HG03457 (cell line): ENCODE measurements around the gene LAMA3.

Source experiments
- ATAC-seq: cut with Tn5 transposase; IDR thresholded peaks from one replicate; pipeline ENCODE4 v1.9.1; 2021; ENCODE audit warnings: moderate number of reproducible peaks; ENCODE audit not compliant: unreplicated experiment

LAMA3 gene

GRCh38 chr18:23814991-23815614 lies 125.8 kb downstream of the LAMA3 start:
- ATAC-seq = no peak

- no peak for ATAC-seq
Measured at GRCh38 chr18:23816021-23816420, 126.8 kb downstream of the LAMA3 start.

- no peak for ATAC-seq
Measured at GRCh38 chr18:23816740-23817139, 127.5 kb downstream of the LAMA3 start.

GRCh38 chr18:23819001-23819400 lies 129.7 kb downstream of the LAMA3 start:
- ATAC-seq = no peak

- no peak for ATAC-seq
Measured at GRCh38 chr18:23822590-23823385, 133.5 kb downstream of the LAMA3 start.

- ATAC-seq = no peak
Measured at GRCh38 chr18:23824240-23824639, 135.0 kb downstream of the LAMA3 start.

- ATAC-seq = no peak
Measured at GRCh38 chr18:23824669-23825068, 135.4 kb downstream of the LAMA3 start.

GRCh38 chr18:23825496-23825895 lies 136.2 kb downstream of the LAMA3 start:
- no peak for ATAC-seq

GRCh38 chr18:23825978-23826405 lies 136.7 kb downstream of the LAMA3 start:
- peak; percentile 51 for ATAC-seq

GRCh38 chr18:23826850-23827620 lies 137.8 kb downstream of the LAMA3 start:
- ATAC-seq = no peak

- no peak for ATAC-seq
Measured at GRCh38 chr18:23827681-23828080, 138.4 kb downstream of the LAMA3 start.

- peak; percentile 88 for ATAC-seq
Measured at GRCh38 chr18:23828426-23828825, 139.2 kb downstream of the LAMA3 start.

- ATAC-seq = no peak
Measured at GRCh38 chr18:23832911-23833310, 143.7 kb downstream of the LAMA3 start.

- ATAC-seq = no peak
Measured at GRCh38 chr18:23833714-23834113, 144.5 kb downstream of the LAMA3 start.

- no peak for ATAC-seq
Measured at GRCh38 chr18:23835091-23835490, 145.8 kb downstream of the LAMA3 start.

GRCh38 chr18:23835506-23835905 lies 146.3 kb downstream of the LAMA3 start:
- no peak for ATAC-seq

GRCh38 chr18:23837591-23837990 lies 148.3 kb downstream of the LAMA3 start:
- ATAC-seq = no peak

GRCh38 chr18:23838233-23838632 lies 149.0 kb downstream of the LAMA3 start:
- ATAC-seq = no peak

GRCh38 chr18:23838801-23839366 lies 149.6 kb downstream of the LAMA3 start:
- ATAC-seq = no peak

GRCh38 chr18:23842305-23842704 lies 153.1 kb downstream of the LAMA3 start:
- no peak for ATAC-seq

- no peak for ATAC-seq
Measured at GRCh38 chr18:23844991-23845680, 155.9 kb downstream of the LAMA3 start.
